GM19468 (cell line): ENCODE measurements around the gene DCDC2.
"Not testable (repeated sequence)": the region's sequence is repeated elsewhere in the genome, so short reads cannot be mapped to it uniquely, and the experiment has no call there.

Experiments used
- ATAC-seq: cut with Tn5 transposase; IDR thresholded peaks from one replicate; pipeline ENCODE4 v1.9.1; 2021; ENCODE audit warnings: mild to moderate bottlenecking, moderate library complexity, moderate number of reproducible peaks; ENCODE audit not compliant: unreplicated experiment; ENCODE audit errors: extremely low read depth

Gene DCDC2

DNA sequence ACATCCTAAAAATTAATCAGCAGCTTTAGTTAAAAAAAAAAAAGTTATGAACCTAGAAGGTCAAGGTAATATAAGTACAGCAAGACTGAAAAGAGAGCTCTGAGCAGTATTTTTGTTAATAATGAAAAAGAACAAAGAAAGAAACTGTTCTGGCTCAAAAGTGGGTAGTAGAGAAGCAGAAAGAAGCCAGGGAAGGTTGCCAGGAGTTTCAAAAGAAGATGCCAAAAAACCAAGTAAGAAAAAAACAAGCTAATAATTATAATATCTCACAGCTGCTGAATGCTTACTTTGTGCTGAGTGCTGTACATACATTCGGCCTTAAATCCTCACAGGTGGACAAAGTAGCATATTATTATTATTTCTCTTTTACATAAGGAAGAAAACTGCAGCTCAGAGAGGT, 200.0 kb downstream of the DCDC2 start:
- ATAC-seq = no peak

GRCh38 chr6:24154121-24154520, 203.7 kb downstream of the DCDC2 start:
- ATAC-seq = no peak

GRCh38 chr6:24152014-24152413, 205.8 kb downstream of the DCDC2 start:
- ATAC-seq = no peak

DNA sequence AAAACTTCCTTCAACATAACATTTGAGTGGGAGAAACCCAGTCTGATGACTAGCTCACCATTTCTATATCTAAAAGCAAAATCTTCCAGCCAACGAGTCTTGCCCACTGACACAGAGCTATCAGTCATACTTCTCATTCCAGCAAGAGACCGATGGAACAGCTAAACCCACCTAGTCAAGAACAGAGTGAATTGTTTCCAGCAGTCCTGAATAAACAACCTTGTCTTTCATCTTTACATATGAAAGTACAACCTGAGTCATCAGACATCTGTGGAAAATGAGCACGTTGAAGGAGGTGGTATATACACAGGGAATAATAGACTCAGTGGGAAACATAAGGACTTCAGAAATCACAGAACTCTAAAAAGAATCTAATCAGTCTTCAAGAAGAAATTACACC, 208.0 kb downstream of the DCDC2 start:
- ATAC-seq = no peak

DNA sequence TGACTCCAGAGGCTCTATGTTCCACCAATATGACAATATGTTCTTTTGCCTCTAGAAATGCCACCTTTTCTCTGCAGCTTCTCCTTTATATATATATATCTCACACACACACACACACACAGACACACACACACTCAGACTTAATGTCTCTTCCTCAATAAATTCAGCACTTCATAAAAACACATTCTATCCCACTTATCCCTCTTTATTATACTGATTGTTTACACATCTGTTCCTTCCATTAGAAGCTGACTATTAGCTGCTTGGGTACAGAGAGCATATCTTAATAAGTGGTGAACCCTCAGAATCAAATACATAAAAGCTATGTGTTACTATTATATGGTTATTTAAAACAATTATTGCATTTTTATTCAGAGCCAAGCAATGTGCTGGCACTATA, 208.6 kb downstream of the DCDC2 start:
- no peak for ATAC-seq

- ATAC-seq = no peak
Observed at GRCh38 chr6:24148684-24149083, 209.2 kb downstream of the DCDC2 start.

DNA sequence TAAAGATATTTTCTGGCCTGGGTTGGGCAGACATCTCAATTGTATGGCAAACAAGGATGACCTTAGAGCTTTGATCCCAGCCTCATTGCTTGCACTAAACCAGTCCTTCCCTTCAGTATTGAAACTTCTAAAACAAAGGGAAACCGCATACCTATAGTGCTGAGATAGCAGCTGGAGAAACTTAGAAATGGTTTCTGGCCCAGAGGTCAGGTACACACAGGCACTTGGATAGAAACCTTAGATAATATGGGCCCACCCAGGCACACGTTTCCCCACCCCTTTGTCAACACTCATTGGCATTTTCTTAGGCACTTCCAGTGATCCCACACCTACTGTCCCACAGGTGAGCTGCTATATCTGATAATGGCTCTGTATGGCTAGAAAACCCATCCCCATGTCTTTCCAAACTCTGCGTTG, 209.7 kb downstream of the DCDC2 start:
- ATAC-seq = no peak

- ATAC-seq = no peak
Observed at GRCh38 chr6:24147511-24148153, 210.2 kb downstream of the DCDC2 start.

- ATAC-seq = no peak
Observed at GRCh38 chr6:24146871-24147270, 211.0 kb downstream of the DCDC2 start.

DNA sequence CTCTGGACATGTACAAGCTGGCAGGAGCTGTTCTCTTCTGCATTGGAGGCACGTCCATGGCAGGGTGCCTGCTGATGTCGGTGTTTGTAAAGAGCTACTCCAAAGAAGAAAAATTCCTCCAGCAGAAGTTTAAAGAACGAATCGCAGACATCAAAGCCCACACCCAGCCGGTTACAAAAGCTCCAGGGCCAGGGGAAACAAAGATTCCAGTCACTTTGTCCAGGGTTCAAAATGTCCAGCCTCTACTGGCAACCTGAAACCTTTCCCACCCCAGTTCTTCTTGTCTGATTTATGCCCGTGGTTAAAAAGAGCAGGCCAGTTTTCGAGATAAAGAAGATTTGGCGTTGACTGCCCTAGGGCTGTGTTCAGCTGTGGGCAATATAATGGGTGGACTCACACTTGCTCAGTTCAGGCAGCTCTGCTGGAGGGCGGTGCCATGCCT, 212.1 kb downstream of the DCDC2 start:
- no peak for ATAC-seq

- ATAC-seq = not testable (repeated sequence)
Observed at GRCh38 chr6:24142733-24143132, 215.1 kb downstream of the DCDC2 start.

DNA sequence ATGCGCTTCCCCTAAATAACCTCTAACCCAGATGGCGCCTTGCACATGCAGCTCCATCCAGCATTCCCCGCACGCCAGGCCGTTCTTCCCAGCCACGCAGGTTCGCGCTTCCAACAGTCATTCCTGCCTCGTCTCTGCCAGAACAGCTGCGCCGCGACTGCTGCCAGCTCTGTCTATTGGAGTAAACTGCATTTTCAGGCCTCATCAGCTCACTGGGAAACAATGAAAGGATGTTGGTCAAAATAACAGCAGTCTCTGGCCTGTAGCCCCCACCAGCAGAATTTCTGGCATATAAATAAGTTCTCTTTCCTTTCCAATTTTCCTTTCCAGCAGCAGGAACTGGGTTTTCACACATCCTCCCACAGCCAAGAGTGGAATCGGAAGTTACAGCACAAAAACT, 217.3 kb downstream of the DCDC2 start:
- ATAC-seq = no peak

DNA sequence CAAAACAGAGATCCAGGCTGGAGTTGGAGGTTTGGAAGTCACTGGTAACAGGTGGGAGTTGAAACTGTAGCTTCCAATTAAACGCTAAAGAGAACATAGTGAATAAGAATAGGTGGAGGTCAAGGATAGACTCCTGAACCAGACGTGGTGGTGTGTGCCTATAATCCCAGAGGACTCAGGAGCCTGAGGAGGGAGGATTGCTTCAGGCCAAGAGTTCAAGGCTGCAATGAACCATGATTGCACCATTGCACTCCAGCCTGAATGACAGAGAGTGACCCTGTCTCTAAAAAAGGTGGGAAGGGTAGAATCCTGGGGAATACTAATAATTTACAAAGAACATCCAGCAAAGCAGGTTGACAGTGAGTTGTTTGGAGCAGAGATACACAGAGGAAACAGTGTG, 218.2 kb downstream of the DCDC2 start:
- no peak for ATAC-seq

DNA sequence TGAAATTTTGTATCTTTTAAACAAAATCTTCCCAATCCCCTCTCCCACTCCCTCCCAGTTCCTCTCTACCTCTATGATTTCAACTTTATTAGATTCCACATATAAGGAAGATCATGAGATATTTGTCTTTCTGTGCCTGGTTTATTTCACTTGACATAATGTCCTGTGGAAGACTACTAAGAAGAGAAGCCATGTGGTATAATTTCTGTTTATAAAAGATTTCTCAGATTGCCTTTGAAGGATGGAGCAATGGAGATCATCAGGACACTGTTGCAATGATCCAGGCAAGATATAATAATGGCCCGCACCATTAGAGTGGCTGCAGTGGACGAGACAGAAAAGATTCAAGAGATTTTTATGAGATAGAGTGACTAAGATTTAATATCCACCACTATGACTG, 218.8 kb downstream of the DCDC2 start:
- no peak for ATAC-seq

DNA sequence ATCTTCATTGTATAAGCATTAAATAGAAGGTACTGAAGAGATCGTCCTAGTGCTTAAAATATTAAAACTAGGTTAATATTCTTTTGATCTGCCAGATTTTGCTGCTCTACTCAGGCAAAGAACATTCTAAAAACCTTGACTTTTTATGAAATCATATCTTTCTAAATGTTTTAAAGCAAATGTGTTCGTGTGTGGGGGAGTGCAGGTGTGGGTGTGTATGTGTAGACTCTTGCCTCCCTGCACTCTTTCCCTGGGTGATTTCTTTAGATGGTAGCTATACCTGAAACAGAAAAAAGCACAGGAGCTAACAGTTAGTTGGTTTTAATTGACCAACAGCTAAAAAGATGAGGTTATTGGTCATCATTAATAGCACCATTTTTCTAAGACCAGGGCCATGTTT, 226.1 kb downstream of the DCDC2 start:
- ATAC-seq = no peak

DNA sequence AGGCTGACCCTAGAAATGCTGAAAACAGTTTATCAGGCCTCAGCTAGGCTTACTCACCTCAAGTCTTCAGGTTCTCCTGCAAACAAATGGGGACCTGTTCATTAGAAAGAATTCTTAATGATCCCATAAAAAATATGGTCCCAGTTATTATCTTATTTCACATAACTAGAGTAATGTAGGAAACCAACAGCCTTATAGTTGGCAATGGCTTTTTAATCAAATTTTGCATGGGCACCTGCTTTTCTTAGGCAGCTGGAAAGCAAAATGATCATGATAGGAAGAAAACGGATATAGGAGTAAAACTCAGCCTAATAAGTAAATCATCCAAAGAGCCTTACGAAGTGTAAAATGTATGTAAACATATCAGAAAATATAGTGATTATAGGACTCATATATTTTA, 230.5 kb downstream of the DCDC2 start:
- no peak for ATAC-seq

GRCh38 chr6:24126586-24127192, 231.2 kb downstream of the DCDC2 start:
- ATAC-seq = no peak

DNA sequence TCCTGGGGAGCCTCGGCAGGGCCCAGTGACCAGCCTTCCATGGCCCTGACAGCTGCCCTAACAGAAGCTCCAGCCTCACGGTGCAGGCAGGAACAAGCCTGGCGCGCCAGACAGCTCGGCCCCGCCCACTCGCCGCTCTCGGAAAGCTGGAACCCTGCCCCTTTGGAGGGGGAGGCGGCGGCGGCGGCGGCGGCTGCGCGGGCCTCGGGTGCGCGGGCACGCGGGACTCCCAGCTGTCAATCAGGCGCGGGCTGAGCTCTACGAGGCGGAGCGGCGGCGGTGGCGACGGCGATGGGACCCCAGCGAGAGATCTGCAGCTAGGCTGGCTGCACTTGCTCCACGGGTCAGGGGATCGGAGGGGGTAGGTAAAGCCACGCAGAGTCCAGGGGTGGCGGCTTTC, 231.9 kb downstream of the DCDC2 start, which contains the start of gene NRSN1:
TSS of gene NRSN1 (plus strand) at position 236 of the 400 bp plus-strand sequence. CDS start 8,113 bp downstream, outside the sequence.
- no peak for ATAC-seq

- ATAC-seq = no peak
Observed at GRCh38 chr6:24122139-24122538, 235.7 kb downstream of the DCDC2 start.
